HG03060 (cell line): ENCODE measurements around the gene FAM187B.

Experiments used
- ATAC-seq: cut with Tn5 transposase; IDR thresholded peaks from one replicate; pipeline ENCODE4 v1.9.1; 2021; ENCODE audit warnings: low read depth, moderate number of reproducible peaks; ENCODE audit not compliant: unreplicated experiment

FAM187B gene

DNA sequence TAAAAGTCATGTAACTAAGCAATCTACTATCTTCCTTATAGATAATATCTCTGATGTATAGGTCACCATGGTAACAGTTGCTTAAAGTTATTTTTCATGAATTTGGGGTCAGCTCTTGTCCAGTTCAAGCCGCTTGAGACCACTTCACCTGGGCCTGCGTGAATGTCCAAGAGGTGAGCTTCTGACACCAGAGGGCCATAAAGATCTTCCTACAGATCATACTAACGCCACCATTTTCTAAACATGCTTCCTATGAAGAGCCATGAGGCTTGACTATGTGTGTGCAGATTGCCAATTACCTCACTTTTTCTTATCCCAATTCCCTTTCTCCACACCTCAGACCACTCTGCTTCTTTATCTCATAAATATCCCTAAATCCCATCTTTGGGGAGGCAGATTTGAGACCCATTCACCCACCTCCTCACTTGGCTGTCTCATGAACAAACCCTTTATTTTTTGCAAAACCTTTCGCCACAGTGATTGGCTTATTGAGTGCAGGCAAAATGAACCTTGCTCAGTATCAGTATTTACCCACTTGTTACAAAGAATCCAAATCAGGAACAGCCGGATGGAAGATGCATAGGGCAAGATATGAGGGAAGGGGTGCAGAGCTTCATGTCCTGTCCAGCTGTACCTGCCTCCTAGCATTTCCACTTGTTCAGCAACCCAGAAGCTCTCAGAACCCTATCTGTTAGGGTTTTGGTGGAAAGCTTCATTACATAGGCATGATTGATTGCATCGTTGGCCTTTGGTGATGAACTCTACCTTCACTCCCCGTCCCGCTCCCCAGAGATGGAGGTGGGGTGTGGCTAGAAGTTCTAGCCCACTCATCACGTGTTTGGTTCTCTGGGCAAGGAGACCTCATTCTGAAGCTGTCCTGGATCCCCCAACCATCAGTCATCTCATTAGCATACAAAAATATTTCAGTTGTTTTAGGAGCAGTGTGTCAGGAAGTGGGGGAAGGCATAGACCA is 34.2 kb downstream of the FAM187B start:
- ATAC-seq, result no peak

DNA sequence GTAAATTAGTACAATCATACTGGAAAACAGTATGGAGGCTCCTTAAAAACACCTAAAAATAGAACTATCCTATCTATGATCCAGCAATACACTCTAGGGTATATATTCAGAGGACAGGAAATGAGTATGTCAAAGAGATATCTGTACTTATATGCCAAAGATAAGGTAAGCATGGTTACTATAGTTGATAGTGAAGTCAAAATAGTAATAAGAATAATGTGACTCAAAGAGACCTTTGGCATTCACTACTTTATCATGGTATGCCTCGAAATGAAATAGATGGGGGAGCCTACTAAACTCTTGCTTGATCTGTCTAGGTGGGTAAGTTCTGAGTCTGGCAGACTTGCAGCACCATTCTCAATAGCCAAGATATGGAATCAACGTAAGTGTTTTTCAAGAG is 43.7 kb downstream of the FAM187B start:
- ATAC-seq, result no peak

DNA sequence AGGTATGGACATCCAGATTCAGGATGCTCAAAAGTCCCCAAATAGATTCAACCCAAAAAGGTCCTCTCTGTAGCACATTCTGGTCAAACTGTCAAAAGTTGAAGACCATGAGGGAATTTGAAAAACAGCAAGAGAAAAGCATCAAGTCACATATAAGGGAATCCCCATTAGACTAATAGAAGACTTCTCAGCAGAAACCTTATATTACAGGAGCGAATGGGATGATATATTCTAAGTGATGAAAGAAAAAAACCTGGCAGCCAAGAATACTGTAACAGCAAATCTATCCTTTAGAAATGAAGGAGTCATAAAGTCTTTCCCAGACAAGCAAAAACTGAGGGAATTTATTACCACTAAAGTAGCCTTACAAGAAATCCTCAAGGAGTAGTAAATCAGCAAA is 44.3 kb downstream of the FAM187B start:
- no peak for ATAC-seq

DNA sequence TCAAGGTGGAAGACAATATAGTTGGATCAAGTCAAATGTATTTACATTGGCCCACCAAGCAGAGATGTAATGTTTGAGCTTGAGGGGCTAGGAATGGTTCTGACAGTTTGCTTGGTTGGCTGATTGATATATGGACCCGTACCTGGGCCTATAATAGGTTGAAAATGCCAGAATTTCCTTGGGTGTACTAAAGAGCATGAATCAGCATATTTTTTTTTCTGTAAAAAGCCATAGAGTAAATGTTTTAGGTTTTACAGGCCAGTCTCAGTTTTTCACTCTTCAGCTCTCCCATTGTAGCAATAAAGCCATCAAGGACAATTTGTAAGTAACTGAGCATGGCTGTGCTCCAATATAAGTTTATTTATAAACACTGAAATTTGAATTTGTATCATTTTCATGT is 47.2 kb downstream of the FAM187B start:
- no peak for ATAC-seq

DNA sequence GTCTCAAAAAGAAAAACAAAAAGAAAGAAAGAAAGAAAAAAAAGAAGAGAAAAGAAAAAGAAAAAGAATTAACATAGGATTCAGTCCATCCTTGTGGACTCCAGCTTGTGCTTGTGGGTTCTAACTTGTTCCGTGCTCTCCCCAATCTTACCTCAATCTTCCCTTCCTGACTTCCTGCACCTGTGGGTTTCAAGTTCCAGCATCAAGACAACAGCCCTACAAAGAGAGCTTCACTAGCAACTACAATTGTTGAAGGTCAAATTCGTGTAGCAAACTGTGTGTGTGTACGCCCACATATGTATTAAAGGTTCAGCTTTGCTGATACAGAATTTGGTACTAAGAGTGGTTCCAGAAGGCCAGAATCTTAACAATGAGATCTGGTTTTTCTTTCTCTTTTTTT is 48.7 kb downstream of the FAM187B start:
- no peak for ATAC-seq

DNA sequence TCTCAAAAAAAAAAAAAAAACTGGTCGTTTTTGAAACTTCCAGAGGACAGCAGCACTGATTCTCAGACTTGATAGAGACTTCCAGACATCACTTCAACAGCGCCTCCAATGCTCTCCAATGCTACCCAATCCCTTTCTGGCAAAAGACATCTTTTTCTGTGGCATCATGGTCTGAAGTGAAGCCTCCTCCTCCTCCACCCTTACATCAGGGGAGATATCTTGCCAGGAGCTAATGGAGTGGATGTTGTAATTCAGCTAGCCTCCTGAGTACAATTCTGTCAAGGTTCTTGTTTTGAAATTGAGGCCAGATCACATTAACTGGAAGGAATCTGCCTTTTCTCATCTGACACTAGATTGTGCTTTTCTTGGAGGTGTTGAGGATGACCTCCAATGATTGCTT is 49.8 kb downstream of the FAM187B start:
- no peak for ATAC-seq

DNA sequence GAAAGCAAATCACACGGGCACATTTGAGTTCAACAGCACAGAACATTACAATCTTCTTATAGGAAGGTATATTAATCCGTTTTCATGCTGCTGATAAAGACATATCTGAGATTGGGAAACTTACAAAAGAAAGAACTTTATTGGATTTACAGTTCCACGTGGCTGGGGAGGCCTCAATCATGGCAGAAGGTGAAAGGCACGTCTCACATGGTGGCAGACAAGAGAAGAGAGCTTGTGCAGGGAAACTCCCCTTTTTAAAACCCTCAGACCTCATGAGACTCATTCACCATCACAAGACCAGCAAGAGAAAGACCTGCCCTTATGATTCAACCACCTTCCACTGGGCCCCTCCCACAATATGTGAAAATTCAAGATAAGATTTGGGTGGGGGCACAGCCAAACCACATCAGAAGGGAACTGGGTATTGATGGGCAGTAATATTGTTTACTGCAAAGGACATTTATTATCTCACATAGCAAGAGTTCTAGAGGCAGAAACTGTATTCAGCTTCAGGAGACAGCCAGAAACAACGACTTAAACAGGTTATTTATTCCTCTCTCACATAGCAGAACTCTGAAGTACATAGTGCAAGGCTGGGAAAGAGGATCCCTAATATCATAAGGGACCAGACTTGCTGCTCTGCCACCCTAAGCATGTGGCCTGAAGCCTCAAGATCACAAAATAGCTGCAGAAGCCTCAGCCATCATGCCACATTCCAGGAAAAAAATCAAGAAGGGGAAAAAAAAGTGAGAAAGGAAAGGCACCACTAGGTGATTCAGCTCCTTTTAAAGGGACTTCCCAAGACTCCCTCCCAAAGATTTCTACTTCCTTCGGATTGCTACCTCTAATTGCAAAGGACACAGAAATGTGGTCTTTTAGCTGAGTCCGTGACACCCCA is 50.9 kb downstream of the FAM187B start:
- ATAC-seq, result no peak

DNA sequence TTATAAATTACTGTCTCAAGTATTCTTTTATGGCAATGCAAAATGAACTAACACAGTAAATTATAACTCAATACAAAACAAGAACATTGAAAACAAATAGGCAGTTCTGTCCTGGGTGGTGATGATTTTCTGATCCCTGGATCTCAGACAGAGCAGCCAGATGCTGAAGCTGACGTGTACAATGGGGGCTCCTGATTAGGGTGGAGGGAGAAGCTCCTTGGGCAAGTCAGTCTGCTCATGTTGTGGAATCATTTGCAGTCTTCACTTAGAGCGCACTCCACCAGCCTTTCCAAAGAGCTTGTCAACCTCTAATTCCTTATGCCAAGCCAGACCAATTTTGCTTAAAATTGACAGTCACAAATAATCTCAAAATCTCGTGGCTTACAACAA is 52.4 kb downstream of the FAM187B start:
- no peak for ATAC-seq
